CD4-positive, alpha-beta T cell treated with Interleukin-21 for 1 hour (primary cell): ENCODE measurements around the gene PRSS33.

Source experiments
- DNase-seq: peaks from one replicate; pipeline ENCODE4 v3.0.0-alpha.2; 2020

Gene PRSS33

DNA sequence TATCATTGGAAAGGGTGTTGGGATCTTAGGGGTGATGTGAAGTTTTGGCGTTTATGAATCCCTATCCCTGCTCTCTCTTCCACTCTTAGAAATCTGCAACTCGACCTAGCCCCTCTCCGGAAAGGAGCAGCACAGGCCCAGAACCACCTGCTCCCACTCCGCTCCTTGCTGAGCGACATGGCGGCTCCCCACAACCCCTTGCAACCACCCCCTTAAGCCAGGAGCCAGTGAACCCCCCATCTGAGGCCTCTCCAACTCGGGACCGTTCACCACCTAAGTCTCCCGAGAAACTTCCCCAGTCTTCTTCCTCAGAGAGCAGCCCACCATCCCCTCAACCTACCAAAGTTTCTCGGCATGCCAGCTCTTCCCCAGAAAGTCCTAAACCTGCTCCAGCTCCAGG is 25.9 kb downstream of the PRSS33 start:
- no peak for DNase-seq

DNA sequence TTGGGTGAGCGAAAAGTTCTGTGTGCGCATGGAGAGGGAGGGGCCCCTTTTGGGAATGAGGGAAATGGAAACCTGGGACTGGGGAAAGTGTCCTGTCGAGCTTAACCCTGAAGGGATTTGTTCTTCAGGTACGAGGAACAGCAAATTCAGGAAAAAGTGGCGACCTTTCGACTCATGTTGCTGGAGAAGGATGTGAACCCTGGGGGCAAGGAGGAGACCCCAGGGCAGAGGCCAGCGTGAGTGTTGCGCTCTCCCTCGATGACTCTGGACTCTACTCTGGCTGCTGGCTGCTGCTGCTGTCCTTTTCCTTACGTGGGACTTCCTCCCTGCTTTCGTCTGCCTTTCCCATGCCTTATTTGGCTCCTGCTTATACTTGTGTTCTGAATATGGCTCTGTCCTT is 30.0 kb downstream of the PRSS33 start:
- DNase-seq: no peak

DNA sequence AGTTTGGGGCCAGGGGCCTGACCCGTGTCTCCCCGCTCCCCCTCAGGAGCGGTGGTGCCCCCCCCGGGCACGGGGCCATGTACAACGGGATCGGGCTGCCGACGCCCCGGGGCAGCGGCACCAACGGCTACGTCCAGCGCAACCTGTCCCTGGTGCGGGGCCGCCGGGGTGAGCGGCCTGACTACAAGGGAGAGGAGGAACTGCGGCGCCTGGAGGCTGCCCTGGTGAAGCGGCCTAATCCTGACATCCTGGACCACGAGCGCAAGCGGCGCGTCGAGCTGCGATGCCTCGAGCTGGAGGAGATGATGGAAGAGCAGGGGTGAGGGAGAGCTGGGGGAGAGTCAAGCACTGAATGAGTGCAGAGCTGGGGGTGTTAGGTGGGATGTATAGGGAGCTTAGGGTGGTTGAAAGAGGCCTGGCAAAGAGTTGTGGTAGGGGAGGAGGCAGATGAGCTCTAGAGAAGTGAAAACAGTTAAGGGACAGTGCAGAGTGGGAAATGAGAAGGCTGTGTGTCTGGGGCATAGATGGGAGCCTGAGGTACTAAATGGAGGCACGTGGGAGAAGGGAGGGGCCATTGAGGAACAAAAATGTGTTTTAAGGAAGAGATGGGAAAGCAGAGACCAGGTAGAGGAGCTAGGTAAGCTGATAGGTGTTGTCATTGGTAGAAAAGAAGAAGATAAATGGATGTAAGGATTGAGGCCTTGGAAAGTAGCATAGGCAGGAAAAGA is 30.9 kb downstream of the PRSS33 start:
- DNase-seq: no peak

DNA sequence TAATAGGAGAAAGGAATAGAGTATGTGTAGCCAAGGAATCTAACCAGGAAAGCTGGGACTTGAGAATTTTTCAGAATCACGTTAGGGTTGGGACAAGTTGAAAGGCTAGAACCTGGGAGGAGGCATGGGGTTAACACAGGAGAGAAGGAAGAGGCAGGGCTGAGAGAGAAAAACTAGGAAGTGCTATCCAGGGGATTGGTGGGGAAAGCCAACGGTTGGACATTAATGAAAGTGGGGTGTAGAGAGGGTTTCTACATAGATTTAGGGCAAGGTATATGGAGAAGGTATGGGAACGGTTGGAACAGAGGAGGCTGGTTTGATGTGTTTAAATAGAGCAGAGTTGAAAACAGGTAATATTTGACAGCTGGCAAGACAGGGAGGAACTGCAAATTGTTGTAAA is 32.2 kb downstream of the PRSS33 start:
- DNase-seq: no peak

DNA sequence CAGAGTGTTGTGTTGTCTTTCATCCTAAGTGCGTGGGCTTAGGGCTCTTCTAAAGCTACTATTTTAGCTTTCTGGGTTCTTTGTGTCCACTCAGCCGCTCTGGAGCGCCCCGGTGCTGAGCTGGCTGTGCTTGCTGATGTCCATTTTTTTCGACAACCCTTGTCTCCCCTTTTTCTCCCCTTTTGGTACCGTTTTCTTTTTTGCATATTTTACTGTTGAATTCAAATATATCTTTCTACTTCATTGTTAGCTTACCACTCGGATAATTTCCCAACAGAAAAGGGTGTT is 33.7 kb downstream of the PRSS33 start:
- no peak for DNase-seq

DNA sequence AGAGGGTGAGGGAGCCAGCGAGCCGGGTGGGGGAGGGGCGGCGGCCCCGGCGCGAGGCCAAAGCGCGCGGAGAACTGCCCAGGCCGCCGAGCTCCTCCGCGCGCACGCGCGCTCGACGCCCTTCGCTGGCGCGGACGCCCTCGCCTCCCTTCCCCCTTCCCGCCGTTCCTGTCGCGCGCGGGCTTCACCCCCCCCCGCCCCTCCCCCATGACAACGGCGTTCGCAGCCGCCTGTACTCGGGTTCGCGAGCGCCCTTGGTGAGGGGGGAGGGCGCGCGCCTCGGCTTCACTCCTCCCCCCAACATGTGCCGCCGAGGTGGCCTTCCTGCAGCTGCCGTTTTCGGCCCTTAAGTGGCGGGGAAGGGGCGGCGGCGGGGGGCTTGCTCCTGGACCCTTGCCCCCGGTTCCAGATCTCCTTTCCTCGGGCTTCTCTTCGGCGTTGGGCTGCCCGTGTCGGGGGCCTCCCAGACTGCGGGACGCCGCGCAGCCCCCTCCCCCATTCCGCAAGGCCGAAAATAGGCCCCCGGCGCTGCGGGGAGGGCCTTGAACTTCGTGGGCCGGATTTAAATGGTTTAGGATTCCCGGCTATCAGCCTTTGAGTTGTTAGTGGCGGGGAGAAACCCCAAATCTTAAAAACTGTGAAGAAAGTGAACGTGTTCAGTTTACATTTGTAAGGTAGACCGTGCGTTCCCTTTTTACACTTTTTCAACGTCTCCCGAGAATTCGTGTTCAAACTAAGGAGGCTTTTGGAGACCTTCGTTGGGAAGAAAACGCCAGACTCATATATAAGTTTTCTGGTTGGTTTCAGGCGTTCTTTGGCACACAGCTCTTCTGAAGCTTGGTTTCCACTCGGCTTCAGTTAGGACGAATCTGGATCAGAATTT is 34.3 kb downstream of the PRSS33 start:
- DNase-seq: peak; percentile 73

DNA sequence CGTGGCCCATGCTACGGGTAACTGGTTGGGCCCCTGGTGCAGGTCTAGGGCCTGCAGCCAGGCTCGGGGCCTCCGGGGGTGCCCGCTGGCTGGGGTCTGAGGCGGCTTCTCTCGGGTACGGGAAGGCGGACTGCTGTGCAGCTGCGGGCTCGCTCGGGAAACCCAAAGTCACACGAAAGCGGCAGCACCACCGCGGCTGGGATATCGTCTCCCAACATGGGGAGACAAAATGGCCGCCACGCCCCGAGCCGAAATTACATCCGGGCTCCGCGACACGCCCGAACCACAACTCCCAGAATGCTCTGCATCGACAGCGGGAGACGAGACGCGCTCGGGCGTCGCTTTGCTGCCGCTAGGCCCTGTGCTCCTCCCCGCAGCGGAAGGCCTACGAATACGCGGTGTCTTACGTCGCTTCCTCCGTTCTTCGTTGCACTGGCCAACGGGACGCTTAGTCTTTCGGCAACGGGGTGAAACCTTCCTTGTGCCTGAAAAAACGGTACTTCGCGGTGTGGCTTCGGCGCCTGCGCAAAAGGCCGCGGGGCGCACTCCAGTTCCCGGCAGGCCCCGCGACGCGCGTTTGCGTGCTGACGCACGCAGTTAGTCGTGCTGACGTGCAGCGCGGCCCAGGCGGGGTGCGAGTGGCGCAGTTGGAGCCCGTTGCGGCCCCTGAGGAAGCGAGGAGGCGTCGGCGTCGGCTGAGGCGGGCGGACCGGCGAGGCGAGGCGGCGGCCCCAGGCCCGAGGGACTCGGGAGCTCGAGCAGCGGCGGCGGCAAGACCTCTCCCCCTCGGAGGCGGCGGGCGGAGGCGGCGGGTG is 35.1 kb downstream of the PRSS33 start, which contains the start of gene SRRM2:
Gene SRRM2, plus strand, starts transcription at position 604 of the 815 bp plus-strand sequence. CDS start 3,727 bp downstream, outside the sequence.
- peak; percentile 96 for DNase-seq

DNA sequence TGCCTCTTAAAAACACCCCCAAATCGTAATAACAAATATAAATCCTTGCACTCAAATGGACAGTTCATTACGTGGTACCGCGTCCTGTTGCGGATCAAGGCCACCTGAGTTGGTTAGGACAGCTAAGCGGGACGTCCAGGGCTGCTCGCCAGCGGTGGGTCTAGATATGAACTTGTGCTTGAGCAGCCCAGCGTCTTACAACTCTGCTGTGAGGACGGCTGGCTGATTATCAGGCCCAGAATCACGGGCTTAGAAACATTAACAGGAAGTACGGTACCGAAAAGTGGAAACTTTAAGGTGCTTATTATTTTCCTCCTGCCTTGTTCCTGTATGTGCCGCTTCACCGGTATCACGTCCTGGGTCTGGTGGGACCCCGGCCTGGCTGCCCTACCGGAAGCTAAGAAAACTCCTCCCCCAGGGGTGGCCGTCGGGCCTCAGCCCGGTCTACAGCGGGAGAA is 35.8 kb downstream of the PRSS33 start:
- DNase-seq: no peak

DNA sequence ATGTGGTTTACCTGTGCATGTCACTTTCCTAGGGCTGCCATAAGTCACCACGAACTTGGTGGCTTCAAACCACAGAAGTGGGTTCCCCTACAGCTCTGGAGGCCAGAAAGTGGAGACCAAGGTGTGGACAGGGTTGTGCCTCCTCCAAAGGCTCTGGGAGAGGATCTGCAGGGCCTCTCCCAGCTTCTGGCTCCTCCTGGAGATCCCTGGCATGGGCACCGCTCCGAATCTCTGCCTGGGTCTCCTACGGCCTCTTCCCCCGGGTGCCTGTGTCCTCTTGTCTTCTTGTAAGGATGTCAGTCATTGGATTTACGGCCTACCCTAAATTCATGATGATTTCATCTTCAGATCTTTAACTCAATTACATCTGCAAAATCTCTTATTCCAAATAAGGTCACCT is 37.4 kb downstream of the PRSS33 start:
- no peak for DNase-seq

DNA sequence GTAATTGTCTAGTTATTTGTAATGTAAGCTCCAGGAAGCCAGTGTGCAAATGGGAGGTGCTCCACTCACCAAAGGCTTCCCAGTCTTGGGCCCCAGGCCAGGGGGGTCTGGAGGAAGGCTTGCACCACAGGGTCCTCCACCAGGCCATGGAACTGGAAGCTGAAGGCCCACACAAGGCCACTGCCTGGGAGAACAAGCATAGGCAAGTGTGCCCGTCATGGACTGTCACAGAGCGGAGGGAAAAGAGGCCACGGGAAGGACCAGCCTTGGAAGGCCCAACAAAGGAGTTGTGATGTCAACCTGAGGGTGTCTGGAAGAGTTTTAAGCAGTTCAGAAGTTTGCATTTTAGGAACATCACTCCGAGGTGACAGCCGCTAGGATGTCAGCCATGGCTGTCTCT is 37.9 kb downstream of the PRSS33 start:
- no peak for DNase-seq

DNA sequence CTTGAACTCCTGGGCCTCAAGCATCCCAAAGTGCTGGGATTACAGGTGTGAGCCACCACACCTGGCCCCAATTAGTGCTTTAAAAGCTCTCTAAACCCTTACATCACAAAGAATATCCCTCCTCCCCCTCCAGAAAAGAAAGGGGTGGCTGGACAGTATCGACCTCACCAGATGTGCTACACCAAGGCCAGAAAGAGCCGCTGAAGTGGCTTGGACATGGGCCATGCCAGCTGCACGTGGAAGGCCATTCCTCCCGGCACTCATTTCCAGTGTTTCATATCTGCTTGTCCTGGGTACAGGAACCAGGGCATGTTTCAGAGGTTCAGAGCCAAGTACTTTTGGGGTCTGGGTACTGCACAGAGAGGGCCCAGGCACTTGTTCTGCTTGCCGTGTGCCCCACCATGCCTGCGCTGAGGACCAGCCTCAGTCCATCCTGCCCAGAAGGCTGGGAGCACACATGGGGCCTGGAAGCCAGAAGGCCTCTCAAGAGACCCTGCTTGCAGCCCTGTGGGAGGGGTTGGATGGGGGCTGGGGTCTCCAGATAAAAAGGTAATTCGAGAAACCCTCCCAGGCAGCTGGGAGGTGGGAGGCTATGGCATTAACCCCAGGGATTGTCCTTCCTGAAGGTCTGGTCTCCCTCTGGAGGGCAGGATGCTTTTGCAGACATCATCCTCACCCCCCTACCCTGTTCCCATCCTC is 38.5 kb downstream of the PRSS33 start:
- DNase-seq: no peak

DNA sequence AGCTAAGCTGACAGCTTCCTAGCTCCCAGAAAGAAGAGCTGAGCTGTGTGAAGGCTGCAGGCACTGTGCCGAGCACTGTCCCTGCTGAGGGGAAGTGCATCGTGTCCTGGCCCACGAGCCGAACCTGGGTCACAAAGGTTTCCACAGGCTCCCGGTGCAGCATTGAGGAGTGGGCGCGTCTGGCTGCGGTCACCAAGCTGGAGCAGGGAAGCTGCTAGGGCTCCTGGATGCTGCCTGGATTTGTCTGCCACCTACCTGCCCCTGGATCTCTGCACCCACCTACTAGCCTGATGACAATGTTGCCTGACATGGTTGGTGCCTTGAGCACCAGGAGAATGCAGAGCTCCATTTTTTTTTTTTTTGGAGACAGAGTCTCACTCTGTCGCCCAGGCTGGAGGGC is 41.4 kb downstream of the PRSS33 start:
- DNase-seq: no peak

DNA sequence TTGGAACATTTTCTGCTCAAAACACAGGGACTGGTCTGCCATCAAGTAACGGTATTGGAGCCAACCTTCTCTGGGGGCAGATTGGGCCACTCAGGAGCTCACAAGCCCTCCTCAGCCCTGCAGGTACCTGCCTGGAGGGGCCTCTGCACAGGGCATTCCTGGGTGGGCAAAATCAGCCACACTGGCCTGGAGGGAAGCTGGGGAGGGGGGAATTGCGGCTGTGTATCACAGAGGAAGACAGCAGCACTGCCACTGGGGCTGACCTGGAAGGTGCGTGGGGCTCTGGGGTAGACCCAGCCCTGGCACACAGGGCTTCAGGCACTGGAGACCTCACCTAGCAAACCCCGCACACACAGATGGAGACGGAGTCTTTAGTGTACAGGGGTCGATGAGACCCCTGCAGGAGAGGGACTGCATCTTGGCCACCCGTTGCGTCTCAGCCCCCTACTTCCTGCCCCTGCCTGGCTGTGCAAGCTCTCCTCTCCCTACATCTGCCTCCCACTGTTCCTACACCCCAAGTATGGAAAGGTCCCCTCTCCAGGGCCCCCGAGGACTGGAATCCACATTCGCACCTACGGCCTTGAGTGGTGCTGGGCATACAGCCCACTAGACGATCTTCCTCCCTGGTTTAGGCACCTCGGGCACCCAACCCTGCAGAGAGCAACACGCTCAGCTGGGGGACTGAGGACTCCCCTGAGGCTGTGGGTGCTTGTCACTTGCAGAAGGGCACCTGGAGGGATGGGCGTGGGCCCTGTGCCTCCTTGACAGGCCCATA is 42.1 kb downstream of the PRSS33 start:
- DNase-seq: no peak

DNA sequence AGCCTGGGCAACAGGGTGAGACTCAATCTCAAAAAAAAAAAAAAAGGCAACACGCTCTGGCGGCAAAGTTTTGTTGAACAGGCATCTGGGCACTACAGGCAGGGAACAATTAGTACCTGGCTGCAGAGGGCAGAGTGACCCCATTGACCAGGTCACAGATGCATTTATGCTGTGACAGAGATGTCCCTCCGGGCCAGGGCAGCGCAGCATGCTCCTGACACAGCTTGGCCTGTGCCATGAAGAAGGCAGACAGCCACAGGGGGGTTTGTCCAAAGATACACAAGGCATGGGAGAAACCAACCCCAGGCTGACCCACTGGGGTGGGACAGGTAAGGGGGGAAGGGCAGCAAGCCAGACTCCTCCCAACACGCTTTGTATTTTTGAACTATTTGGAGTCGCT is 42.6 kb downstream of the PRSS33 start:
- no peak for DNase-seq

DNA sequence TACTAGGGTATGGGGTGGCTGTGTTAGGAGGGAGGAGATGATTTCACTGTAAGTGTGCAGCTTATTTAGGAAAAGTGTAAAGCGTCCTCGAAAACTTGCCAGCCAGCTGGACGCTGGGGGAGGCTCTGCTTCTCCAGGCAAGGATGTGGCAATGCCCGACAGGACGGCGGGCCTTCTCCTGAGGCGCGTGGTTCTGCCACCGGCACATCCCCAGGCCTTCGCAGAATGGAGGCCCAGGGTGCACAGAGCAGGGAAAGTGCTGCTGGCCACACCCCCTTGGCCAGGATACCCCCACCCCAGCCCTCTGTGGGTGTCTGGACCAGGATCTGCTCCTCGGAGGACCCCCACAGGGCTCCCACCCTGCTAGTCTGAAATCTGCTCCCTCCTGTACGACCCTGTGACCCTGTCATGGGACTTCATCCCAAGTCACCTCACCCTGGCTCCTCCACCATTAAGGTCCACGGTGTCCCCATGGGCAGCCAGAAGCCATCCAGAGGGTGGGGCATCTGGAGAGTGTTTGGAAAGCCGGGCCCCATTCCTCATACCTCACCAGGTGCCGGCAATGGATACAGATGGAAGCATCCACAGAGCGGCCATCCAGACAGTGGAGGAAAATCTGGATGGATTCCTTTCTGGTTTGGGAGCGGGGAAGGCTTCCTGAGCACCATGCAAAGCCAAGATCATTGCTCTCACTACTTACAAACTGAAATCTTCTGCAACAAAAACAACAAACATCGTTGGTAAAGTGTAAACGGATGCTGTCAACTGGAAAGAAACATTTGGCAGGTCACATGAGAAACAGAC is 44.2 kb downstream of the PRSS33 start:
- DNase-seq: no peak

DNA sequence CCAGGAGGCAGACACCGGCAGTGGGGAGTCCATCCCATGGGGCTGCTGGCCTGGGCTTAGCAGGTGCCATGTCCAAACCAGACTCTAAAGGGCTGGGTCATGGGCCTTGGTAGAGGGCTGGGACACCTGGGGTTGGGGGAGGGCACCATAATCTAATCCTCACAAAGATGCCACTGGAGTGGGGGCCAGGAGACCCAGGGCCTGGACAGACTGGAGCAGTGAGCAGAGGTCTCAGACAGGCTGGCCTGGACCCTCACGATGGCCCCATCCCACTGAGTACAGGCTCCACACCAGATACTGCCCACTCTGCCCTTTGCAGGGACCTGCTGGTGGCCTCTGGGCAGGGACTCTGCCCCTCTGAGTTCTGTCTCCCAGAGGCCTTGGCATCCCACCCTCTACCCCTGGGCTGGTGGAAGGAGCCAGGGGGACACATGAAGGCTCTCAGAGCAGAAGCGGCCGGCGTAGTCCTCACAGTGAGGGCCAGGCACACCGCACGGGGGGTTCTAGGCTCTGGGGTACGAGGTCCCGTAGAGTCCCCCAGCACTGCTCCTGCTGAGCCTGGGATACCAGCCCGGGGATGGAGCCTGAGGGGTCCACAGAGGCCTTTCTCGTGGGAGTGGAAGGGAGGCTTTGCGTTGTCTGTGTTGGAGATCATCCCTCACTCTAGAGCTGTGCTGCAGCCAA is 44.9 kb downstream of the PRSS33 start:
- no peak for DNase-seq

DNA sequence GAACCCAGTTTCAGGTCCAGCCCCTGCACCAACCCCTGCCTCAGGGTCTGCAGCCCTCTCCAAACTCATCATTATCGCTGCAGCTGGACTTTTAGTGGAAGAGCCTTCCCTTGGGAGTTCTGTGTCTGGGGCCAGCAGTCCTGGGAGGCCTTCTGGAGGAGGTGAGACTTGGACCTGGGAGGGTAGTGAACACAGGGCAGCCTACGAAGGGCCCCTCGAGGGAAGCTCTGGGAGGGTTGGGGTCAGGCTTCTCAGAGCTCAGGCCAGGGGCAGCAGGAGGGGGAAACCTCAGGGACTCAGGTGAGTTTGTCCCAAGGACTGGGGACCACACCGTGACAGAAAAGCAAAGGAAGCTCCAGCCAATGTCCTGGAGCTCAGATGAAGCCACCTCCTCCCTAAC is 46.2 kb downstream of the PRSS33 start:
- DNase-seq: no peak

DNA sequence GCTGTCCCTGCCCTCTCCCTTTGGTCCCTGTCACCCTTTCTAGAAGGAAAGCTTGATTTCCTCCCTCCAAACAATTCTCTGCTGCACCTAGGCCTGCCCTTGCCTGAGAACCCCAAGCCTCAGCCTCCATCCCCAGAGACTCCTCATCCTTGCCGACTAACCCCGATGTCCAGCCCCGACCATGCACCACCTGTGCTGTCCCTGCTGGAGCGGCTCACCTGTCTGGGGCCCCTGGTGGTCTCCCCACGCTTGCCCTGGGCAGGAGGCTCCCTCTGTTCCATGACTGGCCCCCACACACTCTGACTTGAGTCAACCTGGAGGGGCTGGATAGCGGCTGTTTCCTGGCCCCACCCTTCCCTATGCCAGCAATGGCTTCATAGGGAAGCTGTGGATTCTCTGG is 46.9 kb downstream of the PRSS33 start:
- DNase-seq: no peak

DNA sequence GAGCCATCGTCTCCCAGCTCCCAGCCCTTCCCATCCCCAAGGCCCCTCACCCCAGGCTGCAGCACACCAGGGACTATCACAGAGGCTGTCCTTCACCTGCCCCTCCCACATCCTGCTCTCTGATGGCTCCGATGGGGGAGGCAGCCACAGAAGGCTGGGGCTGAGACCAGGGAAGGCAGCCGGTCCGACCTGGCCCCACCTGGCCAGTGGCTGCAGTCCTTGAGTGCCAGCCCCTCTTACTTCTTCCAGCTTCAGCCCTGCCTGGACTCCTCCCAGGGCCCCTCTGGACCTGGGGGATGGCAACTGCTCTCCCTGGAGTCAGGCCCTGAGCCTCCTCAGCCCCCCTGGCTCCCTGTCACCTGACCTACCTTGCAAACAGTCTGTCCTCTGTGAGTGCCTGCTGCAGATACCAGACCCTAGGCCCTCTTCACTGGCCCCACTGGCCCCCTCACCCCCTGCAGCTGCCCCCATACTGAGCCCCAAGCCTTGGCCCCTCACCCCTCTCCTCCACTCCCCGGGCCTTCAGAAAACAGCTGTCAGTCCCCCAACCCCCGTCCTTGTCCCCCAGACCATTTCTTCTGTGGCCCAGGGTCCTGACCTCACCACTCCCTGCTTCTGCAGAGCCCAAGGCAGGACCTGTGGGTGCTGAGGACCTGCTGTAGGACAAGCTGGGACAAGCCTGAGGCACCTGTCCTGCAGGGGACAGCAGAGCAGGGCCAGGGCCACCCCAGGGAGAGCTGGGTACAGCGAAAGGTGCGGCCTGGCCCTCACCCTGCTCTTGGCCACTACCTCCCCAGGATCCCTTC is 47.5 kb downstream of the PRSS33 start:
- no peak for DNase-seq

DNA sequence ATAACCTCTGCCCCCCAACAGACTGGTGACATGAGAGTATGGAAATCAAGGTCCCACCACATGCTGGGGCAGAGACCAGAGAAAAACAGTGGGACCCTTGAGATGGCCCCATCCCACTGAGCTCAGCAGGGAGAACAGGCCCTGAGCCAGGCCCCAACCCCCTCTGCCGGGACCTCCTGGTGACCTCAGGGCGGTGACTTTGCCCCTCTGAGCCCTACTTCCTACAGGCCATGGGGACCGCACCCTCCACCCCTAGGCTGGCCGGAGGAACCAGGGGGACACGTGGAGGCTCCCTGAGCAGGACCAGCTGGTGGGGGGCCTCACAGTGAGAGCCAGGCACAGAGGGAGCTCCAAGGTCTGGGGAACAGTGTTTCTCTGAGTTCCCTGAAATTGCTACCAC is 48.7 kb downstream of the PRSS33 start:
- no peak for DNase-seq
